Urinary bladder (tissue), 4 donors: ENCODE data around the gene ARHGAP6. TPM values are rescaled to one million over a fixed set of nuclear protein-coding genes. Genes with fewer than 3 reads are reported as not detected.

Source experiments
- DNase-seq: peaks from one replicate; pipeline ENCODE4 v3.0.0-alpha.2; 2015; ENCODE audit errors: extremely low spot score
- H3K27ac ChIP-seq: one replicate; pipeline ENCODE4 v1.5.1; 2013; ENCODE audit warnings: low read depth, mild to moderate bottlenecking, moderate library complexity
- H3K36me3 ChIP-seq: one replicate; pipeline ENCODE4 v1.6.1; 2013; ENCODE audit warnings: mild to moderate bottlenecking, moderate library complexity; ENCODE audit not compliant: insufficient read depth
- H3K4me1 ChIP-seq: one replicate; pipeline ENCODE4 v1.6.1; 2013; ENCODE audit warnings: mild to moderate bottlenecking, moderate library complexity; ENCODE audit not compliant: insufficient read depth
- H3K4me3 ChIP-seq: one replicate; pipeline ENCODE4 v1.5.1; 2013; ENCODE audit warnings: low read depth, low read length
- WGBS: extraction: QIAGEN DNeasy Blood & Tissue Kit; methylation state at CpG from one replicate; pipeline ENCODE4 v1.1.7; 2013; 5-methylcytosine and 5-hydroxymethylcytosine counted together
- polyA plus RNA-seq: library from polyadenylated mRNA; stranded (reverse); fragments of 200-250 nt; gene quantifications from one replicate; pipeline ENCODE4 v1.2.3, GENCODE V29; 2013
- total RNA-seq: library from RNA; depleted of rRNA; stranded (reverse); fragments of >200 nt; gene quantifications from one replicate; pipeline ENCODE4 v1.2.3, GENCODE V29; 2014
- donor health status: healthy with polysubstance abuse.
- donor health status: healthy.

The ARHGAP6 gene
- total and polyA plus RNA-seq, 2 donors = 19.6 to 20.7 TPM

DNA sequence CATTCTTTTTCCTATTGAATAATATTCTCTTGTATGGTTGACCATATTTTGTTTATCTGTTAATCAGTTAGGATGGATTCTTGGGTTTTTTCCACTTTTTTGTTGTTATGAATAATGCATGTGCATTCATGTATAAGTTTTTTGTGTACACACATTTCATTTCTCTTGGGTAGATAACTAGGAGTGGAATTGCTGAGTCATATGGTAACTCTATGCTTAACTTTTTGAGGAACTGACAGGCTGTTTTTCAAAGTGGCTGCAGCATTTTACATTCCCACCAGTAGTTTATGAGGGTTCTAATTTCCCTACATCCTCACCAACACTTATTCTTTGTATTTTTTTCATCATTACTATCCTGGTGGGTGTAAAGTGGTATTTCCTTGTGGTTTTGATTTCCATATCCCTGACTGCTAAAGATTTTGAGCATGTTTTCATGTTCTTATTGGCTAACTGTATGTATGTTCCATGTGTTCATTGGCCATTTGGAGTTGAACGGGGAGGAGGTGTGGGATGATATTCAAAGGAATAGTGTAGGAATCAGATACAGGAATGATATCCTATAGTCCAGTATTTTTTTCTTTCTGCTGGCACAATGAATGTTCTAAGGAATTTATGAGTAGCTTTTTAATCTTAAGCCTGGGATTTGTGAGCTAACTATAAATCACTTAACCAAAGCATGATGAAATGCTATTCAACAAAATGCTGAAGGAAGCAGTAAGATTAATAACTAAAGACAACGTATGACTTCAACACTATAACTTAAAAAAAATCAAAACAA is 258.2 kb downstream of the ARHGAP6 start:
- no peak for DNase-seq
- H3K36me3 ChIP-seq = no peaks in the 10 kb centered on the region
- 40% methylated on average over 2 of the region's 2 CpGs for WGBS
- H3K4me1 ChIP-seq = no peaks in the 10 kb centered on the region
- no peak overlapping the region for H3K4me3 ChIP-seq
- no peak overlapping the region for H3K27ac ChIP-seq

DNA sequence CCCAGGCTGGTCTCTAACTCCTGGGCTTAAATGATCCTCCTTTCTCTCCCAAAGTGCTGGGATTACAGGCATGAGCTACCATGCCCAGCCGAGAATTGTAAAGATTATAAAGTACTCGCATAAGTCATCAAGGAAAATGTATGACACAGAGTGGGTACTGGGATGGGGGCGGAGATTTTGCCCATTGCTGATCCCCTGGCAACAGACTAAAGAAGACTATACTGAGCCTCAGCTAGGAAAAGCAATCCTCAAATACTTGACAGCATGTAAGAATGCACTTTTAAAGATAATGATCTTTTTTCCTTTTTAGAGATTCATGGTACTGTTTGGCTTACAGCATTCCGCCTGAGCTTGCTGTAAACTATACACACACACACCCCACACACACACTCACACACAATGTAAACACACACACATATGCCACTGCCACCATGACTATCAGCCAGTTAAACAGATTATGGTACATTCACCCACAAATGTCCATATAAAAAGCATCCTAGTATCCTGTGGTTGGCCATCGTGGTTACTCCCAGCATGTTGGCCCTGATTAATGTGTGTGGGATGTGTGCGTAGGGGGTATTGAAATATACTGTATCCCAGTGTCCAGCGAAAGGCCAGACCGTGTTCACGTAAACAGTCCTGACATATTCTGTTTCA is 259.5 kb downstream of the ARHGAP6 start:
- H3K27ac ChIP-seq = no peak overlapping the region
- 57% methylated on average over 9 of the region's 9 CpGs for WGBS
- DNase-seq = no peak
- no peaks in the 10 kb centered on the region for H3K4me1 ChIP-seq
- H3K36me3 ChIP-seq = no peaks in the 10 kb centered on the region
- no peak overlapping the region for H3K4me3 ChIP-seq

DNA sequence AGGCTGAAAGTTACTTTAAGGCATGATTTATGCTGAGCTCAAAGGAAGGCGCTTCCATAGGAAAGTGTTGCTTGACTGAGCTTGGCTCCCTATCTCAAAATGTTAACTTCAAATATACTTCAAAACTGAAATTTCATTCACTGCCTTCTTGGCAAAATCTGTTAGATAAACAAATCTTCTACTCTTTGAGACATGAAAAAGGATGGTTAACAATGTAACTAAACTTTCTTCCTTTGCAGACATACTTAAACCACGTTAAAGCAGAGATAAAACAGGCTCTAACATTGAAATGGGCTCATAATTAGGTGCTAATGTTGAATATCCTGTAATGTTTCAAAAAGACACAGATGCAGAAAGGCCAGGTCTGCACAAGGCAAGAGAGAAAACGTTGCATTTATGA is 262.1 kb downstream of the ARHGAP6 start:
- Histone ChIP-seq H3K27ac (no peak overlapping the region), H3K36me3 (no peaks in the 10 kb centered on the region), H3K4me3 (no peak overlapping the region), H3K4me1 (no peaks in the 10 kb centered on the region)
- 46% methylated on average over 3 of the region's 3 CpGs for WGBS
- no peak for DNase-seq

DNA sequence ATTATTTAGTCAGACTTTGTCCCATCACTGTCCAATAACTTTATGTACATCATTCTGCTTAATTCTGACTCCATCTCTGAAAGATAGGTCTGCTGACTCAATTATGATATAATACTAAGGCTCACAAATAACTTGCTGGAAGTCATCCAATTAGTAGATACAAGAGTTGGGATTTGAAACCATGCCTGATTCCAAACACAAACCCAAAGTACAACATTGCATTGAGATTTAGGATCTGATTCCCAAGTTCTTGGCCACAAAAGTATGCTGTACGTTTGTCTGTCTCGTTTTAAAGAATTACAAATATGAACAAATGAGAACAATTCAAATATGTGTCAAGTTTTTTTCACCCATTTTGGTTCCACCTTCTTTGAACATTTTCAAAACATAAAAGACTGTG is 263.8 kb downstream of the ARHGAP6 start:
- Histone ChIP-seq H3K27ac (no peak overlapping the region), H3K36me3 (no peaks in the 10 kb centered on the region)

DNA sequence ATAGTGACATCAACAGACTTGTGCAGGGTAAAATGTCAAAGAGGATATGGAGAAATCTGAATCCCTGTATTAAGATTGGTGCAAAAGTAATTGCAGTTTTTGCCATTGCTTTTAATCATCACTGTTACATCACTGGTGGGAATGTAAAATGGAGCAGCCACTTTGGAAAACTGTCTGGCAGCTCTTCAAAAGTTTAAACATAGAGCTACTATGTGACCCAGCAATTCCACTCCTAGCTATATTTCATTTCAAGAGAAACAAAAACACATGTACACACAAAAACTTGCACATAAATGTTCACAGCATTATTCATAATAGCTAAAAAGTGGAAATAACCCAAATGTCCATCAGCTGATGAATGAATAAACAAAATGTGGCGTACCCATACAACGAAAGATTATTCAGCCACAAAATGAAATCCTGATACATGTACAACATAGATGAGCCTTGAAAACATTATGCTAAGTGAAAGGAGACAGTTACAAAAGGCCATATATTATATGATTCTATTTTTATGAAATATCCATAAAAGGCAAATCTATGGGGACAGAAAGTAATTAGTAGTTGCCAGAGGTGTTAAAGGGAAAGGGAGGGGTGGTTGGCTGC is 266.1 kb downstream of the ARHGAP6 start:
- Histone ChIP-seq H3K4me1 (no peaks in the 10 kb centered on the region), H3K36me3 (no peaks in the 10 kb centered on the region), H3K27ac (no peak overlapping the region), H3K4me3 (no peak overlapping the region)
- DNase-seq = no peak
- WGBS = 73% methylated on average over 2 of the region's 2 CpGs

More for the DNA sequence above, 263.8 kb downstream of the ARHGAP6 start:
- no peak for DNase-seq
- WGBS = 38% methylated on average over 2 of the region's 2 CpGs
- Histone ChIP-seq H3K4me3 (no peak overlapping the region), H3K4me1 (no peaks in the 10 kb centered on the region)

DNA sequence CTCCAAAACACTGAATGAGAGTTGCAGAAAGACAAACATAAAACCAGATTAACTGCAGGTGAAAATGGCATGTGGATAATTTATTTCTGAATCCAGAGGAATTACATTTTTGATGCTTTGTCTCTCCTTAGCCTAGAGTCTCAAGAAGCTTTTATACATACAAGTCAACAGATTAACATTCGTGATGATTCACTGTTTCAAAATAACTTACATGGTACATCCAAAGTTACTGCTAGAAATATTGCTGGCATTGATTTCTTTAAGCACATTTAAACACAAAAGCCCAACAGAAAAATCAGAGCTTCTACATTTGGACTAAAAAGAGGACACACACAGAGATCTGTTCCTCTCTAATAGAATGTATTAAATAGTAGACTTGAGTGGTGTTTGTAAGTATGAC is 266.9 kb downstream of the ARHGAP6 start:
- no peak overlapping the region for H3K4me3 ChIP-seq
- no peak overlapping the region for H3K27ac ChIP-seq
- DNase-seq = no peak
- no peaks in the 10 kb centered on the region for H3K4me1 ChIP-seq
- no peaks in the 10 kb centered on the region for H3K36me3 ChIP-seq
- 21% methylated on average over 1 of the region's 1 CpG for WGBS

DNA sequence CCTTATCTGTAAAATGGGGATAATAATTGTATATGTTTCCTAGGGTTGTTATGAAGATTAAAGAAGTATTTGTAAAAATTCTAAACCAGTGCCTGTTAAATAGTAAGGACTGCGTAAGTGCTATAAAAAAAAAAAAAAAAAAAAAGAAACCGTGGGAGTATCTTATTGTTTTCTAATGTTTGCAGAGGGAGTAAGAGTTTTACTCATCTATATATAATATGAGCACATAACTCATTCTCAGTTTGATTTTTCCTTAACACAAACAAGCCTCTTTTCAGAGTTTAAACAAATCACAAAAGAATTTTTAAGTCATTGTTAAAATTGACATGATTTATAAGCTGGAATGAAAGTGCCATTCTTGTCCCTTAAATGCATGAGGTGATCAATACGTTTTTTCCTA is 267.6 kb downstream of the ARHGAP6 start:
- Histone ChIP-seq H3K36me3 (no peaks in the 10 kb centered on the region), H3K27ac (no peak overlapping the region), H3K4me3 (no peak overlapping the region), H3K4me1 (no peaks in the 10 kb centered on the region)
- 65% methylated on average over 3 of the region's 3 CpGs for WGBS
- no peak for DNase-seq

DNA sequence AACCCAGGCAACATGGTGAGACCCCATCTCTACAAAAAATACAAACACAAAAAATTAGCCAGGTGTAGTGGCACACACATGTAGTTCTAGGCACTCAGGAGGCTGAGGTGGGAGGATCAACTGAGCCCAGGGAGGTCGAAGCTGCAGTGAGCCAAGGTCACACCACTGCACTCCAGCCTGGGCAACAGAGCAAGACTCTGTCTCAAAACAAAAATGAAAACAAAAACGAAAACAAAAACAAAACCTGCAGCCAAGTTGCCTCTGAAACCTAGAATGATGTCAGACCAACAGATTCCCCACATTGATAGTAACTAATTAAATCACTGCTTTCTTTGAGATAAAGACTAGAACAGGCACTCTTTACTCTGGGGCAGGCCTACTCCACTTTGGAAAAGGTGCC is 268.0 kb downstream of the ARHGAP6 start:
- no peak for DNase-seq
- no peaks in the 10 kb centered on the region for H3K4me1 ChIP-seq
- 88% methylated on average over 2 of the region's 2 CpGs for WGBS
- no peaks in the 10 kb centered on the region for H3K36me3 ChIP-seq
- no peak overlapping the region for H3K4me3 ChIP-seq
- H3K27ac ChIP-seq = no peak overlapping the region

DNA sequence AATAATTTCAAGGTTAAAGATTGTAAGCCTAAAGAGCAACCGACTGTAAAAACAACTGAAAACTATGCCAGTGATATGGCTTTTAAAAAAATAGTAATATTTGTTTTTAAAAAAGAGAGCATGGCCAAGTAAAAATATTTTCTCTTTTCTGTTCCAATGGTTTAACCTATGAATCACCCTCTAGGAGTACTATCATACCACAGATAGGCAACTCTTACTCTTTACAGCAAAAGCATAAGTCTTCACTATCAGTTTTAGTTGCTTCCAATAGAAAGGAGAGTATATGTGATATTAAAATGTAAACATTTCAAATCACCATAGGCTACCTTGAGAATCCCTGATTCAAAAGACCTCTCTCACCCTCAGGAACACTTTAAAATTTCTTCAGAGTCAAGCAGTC is 269.9 kb downstream of the ARHGAP6 start:
- Histone ChIP-seq H3K4me1 (no peaks in the 10 kb centered on the region), H3K36me3 (no peaks in the 10 kb centered on the region), H3K27ac (no peak overlapping the region), H3K4me3 (no peak overlapping the region)
- no peak for DNase-seq
- WGBS = 37% methylated on average over 1 of the region's 1 CpG

DNA sequence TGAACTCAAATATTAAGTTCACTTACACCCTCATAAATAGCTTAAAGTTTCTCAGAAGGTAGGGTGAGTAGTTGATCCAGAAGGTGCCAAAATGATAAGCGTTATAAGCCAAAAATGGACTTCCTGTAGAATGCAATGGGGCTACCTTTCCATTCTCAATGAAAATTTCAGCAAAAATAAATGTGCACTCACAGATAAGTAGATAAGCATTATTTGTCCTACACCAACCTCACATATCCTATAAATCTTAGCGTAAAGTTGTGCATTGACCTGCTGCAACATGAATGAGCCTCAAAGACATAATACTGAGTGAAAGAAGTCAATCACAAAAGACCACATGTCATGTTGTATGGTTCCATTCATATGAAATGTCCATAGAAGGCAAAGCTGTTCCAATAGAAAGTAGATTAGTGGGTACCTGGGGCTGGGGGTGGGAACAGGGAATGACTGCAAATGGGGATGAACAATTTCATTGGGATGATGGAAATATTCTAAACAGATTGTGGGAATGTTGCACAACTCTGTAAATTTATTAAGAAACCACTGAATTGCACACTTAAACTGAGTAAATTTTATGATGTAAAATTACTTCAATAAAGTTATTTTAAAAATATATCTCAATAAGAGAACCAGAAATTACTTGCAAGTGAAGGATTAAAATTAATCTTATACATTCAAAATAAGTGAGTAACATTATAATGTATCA is 271.6 kb downstream of the ARHGAP6 start:
- no peak overlapping the region for H3K27ac ChIP-seq
- WGBS = 85% methylated on average over 2 of the region's 2 CpGs

DNA sequence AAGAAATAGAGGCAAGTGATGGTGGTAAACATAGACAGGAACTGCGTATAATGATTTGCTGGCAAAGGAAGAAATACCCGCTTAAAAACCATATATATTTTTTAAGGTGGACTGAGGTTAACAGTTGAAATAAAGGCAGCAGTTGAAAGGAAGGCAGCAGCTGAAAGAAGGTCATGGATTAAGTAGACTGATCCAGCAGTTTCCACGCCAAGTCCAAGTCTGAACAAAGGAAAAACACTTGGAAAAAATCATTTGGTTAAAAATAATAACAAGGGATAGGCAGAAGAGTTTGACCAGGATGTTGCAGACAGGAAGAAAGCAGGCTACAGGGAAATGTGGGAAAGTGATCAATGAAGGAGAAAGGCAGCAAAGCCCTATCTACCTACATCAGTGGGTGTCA is 278.9 kb downstream of the ARHGAP6 start:
- H3K4me1 ChIP-seq = no peaks in the 10 kb centered on the region
- no peaks in the 10 kb centered on the region for H3K36me3 ChIP-seq
- no peak overlapping the region for H3K27ac ChIP-seq
- WGBS = 22% methylated on average over 3 of the region's 3 CpGs
- no peak overlapping the region for H3K4me3 ChIP-seq
- DNase-seq = no peak

More for the DNA sequence above, 271.6 kb downstream of the ARHGAP6 start:
- no peaks in the 10 kb centered on the region for H3K4me1 ChIP-seq
- no peak overlapping the region for H3K4me3 ChIP-seq
- H3K36me3 ChIP-seq = no peaks in the 10 kb centered on the region
- DNase-seq = no peak

DNA sequence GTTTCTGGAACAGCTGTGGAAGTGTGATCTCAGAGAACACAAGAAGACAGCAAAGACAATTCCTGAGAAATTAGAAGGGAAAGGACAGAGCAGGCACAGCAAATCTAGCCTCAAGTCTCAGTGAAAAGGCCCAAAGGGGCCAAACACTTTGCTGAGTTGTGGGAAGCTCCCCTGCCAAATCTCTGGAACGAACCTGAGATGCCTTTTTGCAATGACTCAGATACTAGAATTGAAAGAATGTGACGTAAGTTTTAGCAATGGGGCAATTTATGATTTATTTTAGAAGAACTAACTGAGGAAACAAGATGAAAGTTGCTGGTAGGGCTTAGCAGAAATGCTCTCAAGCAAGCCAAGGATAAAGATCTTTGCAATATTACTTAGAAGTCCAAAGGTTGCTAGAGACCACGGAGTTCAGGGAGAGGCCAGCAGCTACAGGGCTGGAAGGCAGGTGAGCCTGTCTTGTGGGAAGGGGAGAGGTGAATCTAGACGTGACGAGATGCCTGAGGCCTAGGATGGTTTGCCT is 279.7 kb downstream of the ARHGAP6 start:
- Histone ChIP-seq H3K27ac (peak overlapping the region; percentile 41), H3K36me3 (no peaks in the 10 kb centered on the region), H3K4me1 (no peaks in the 10 kb centered on the region), H3K4me3 (no peak overlapping the region)
- WGBS = 32% methylated on average over 5 of the region's 5 CpGs
- no peak for DNase-seq

DNA sequence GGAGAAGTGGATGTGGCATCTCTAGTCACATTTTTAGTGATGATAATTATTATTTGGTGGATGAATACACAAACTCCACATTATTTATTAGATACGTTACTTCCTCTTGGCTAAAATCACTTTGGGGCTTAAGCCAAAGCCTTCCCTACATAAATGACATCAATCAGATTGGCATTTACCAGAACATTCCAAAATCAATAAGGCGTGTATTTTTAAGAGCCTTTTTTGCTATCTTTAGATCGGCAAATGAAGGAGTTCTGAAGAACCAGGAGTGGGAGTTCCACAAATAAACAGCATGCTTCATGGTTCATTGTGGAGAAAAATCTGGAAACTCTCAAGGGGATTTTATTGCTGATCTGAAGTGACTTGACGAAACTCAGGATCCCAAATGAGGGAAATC is 282.8 kb downstream of the ARHGAP6 start:
- H3K36me3 ChIP-seq = no peaks in the 10 kb centered on the region
- H3K27ac ChIP-seq = peak overlapping the region; percentile 10
- WGBS = 34% methylated on average over 4 of the region's 4 CpGs
- H3K4me3 ChIP-seq = no peak overlapping the region
- DNase-seq = no peak
- no peaks in the 10 kb centered on the region for H3K4me1 ChIP-seq
